Measurements from ENCODE around the gene STAB2. TPM values are rescaled to one million over a fixed set of nuclear protein-coding genes. Genes with fewer than 3 reads are reported as not detected.
"Not testable (repeated sequence)": the region's sequence is repeated elsewhere in the genome, so short reads cannot be mapped to it uniquely, and the experiment has no call there.

STAB2 gene
- total RNA-seq, 2 donors from 2014 or later: under 0.01 TPM; not detected in 1

- Histone ChIP-seq H3K27me3 (no peaks in the 10 kb centered on the region), H3K9me3 (no peaks in the 10 kb centered on the region), H3K36me3 (replicated peaks in 1 of 2; ENCODE audit: insufficient read depth in 1 of 2, low read depth in 2 of 2) (no peaks in the 10 kb centered on the region), H3K27ac (no peak overlapping the region), H3K4me3 (no peak overlapping the region), H3K4me1 (no peaks in the 10 kb centered on the region)
- no peak for TF ChIP-seq CTCF (IDR thresholded peaks at IDR 0.05)
- no peak for TF ChIP-seq POLR2A (IDR thresholded peaks at IDR 0.05)
- DNase-seq: no peak
- ATAC-seq: no peak
- WGBS, 2 donors: 24 to 27% methylated on average over 2 of the region's 2 CpGs
- intact Hi-C loops (cut with DNase I): no loop called here
These were observed 60.2 kb downstream of the STAB2 start for GRCh38 chr12:103647267-103647666.

- Histone ChIP-seq H3K27ac (no peak overlapping the region), H3K4me1 (no peaks in the 10 kb centered on the region), H3K9me3 (no peaks in the 10 kb centered on the region), H3K4me3 (no peak overlapping the region), H3K27me3 (no peaks in the 10 kb centered on the region), H3K36me3 (replicated peaks in 1 of 2; ENCODE audit: insufficient read depth in 1 of 2, low read depth in 2 of 2) (no peaks in the 10 kb centered on the region)
- DNase-seq (no peak), ATAC-seq (peak; percentile 56)
- intact Hi-C loops (cut with DNase I): no loop called here
- TF ChIP-seq CTCF (IDR thresholded peaks at IDR 0.05) (no peak), POLR2A (IDR thresholded peaks at IDR 0.05) (no peak)
These were observed 65.7 kb downstream of the STAB2 start for GRCh38 chr12:103652808-103653207.

GRCh38 chr12:103653568-103654173 is 66.6 kb downstream of the STAB2 start:
- not testable (repeated sequence) for DNase-seq

GRCh38 chr12:103654816-103655215 is 67.7 kb downstream of the STAB2 start:
- no peak for TF ChIP-seq CTCF (IDR thresholded peaks at IDR 0.05)
- no peak for TF ChIP-seq POLR2A (IDR thresholded peaks at IDR 0.05)
- Histone ChIP-seq H3K4me3 (no peak overlapping the region), H3K4me1 (no peaks in the 10 kb centered on the region), H3K9me3 (no peaks in the 10 kb centered on the region), H3K36me3 (replicated peaks in 1 of 2; ENCODE audit: insufficient read depth in 1 of 2, low read depth in 2 of 2) (no peaks in the 10 kb centered on the region), H3K27me3 (no peaks in the 10 kb centered on the region), H3K27ac (no peak overlapping the region)
- DNase-seq (no peak), ATAC-seq (no peak)
- 88 to 91% methylated on average over 3 of the region's 3 CpGs for WGBS, 2 donors
- intact Hi-C loops (cut with DNase I): no loop called here

More at GRCh38 chr12:103653568-103654173, 66.6 kb downstream of the STAB2 start:
- H3K27me3 ChIP-seq; H3K4me1 ChIP-seq; intact Hi-C loops (cut with DNase I); H3K36me3 ChIP-seq (replicated peaks in 1 of 2; ENCODE audit: insufficient read depth in 1 of 2, low read depth in 2 of 2); ATAC-seq; H3K4me3 ChIP-seq; H3K9me3 ChIP-seq; H3K27ac ChIP-seq: not testable (repeated sequence)
- WGBS, 2 donors: 59 to 61% methylated on average over 3 of the region's 3 CpGs

- Histone ChIP-seq H3K27ac (no peak overlapping the region), H3K27me3 (no peaks in the 10 kb centered on the region), H3K4me1 (no peaks in the 10 kb centered on the region), H3K36me3 (replicated peaks in 1 of 2; ENCODE audit: insufficient read depth in 1 of 2, low read depth in 2 of 2) (no peaks in the 10 kb centered on the region), H3K4me3 (no peak overlapping the region), H3K9me3 (no peaks in the 10 kb centered on the region)
- ATAC-seq (no peak), DNase-seq (no peak)
- TF ChIP-seq CTCF (IDR thresholded peaks at IDR 0.05) (no peak), POLR2A (IDR thresholded peaks at IDR 0.05) (no peak)
- intact Hi-C loops (cut with DNase I): no loop called here
- 86 to 92% methylated on average over 1 of the region's 1 CpG for WGBS, 2 donors
These were observed 69.2 kb downstream of the STAB2 start for GRCh38 chr12:103656291-103656690.

All from body of pancreas (tissue), 4 donors.